Stimulated activated CD8-positive, alpha-beta memory T cell treated with anti-CD3 and anti-CD28 coated beads, Interleukin-7, amount 100 ng/mL, for 4 hours (primary cell): Measurements from ENCODE around the gene PTK6.

Source experiments
- DNase-seq, 2 donors: peaks; one replicate each; pipeline ENCODE4 v3.0.0-alpha.2; 2020; ENCODE audit warnings: low read depth in 2 of 2

Gene PTK6

GRCh38 chr20:63478346-63479302, 58.6 kb downstream of the PTK6 start:
- DNase-seq, result no peak
